Endothelial cell of umbilical vein (primary cell): Measurements from ENCODE around the gene VMP1. TPM values are rescaled to one million over a fixed set of nuclear protein-coding genes. Genes with fewer than 3 reads are reported as not detected.

Experiments
- BruUV-seq: library from RNA; stranded (reverse); fragments of 400-500 nt; replicated peaks from 2 replicates; lab custom pipeline; 2021; lab: Mats Ljungman, UMichigan
- CTCF ChIA-PET: fragments of 300-600, 350-600 bp; sonication (Branson Sonifier 250); formaldehyde crosslinking; loops from one replicate; lab custom pipeline; 2021; ENCODE audit warnings: antibody characterized with exemption, inconsistent platforms; lab: Charles Lee
- POLR2A ChIA-PET: fragments of 300-600, 350-600 bp; sonication (Branson Sonifier 250); formaldehyde crosslinking; loops from one replicate; lab custom pipeline; 2021; ENCODE audit warnings: antibody characterized with exemption, inconsistent platforms; lab: Charles Lee
- DNase-seq: peaks from one replicate; pipeline ENCODE4 v3.0.0-alpha.2; 2011; ENCODE audit warnings: low read depth, low spot score
- FAIRE-seq: peaks from 2 replicates; lab custom pipeline; 2011; peaks lifted over from hg19 to GRCh38; lab: Jason Lieb, UNC
- H2AFZ ChIP-seq: 2 replicates; pipeline ENCODE4 v1.6.0; 2012; ENCODE audit warnings: low read depth, low read length, control low read depth, inconsistent platforms
- H3K27ac ChIP-seq: 2 replicates; pipeline ENCODE4 v1.5.1; 2011; ENCODE audit warnings: low read depth, mild to moderate bottlenecking, control low read depth, low read length, moderate library complexity; ENCODE audit not compliant: insufficient read depth
- H3K27me3 ChIP-seq, 2 experiments: 2 replicates each; pipeline versions ENCODE4 v1.6.0 to v1.6.1; 2011; ENCODE audit warnings: low read length in 2 of 2, mixed read lengths in 1 of 2; ENCODE audit not compliant: control insufficient read depth in 2 of 2, insufficient read depth in 2 of 2
- H3K36me3 ChIP-seq, 2 experiments: 2 replicates in 1 of 2; 3 replicates in 1 of 2; pipeline ENCODE4 v1.5.1; 2011; ENCODE audit warnings: low read length in 2 of 2, mild to moderate bottlenecking in 1 of 2, moderate library complexity in 1 of 2; ENCODE audit not compliant: control insufficient read depth in 2 of 2, insufficient read depth in 2 of 2; ENCODE audit errors: extremely low read depth in 1 of 2
- H3K4me1 ChIP-seq: 3 replicates; pipeline ENCODE4 v1.5.1; 2011; ENCODE audit warnings: mild to moderate bottlenecking, low read length; ENCODE audit not compliant: control insufficient read depth, insufficient read depth; ENCODE audit errors: extremely low read depth
- H3K4me2 ChIP-seq: 2 replicates; pipeline ENCODE4 v1.6.1; 2011; ENCODE audit warnings: low read length, control low read depth, mixed read lengths; ENCODE audit not compliant: insufficient read depth
- H3K4me3 ChIP-seq, 3 experiments: fragments of 200-600 bp in 1 of 3; sonication (generic), shearing (Covaris generic) in 1 of 3; replicated peaks in 1 of 3; 2 replicates each; pipeline ENCODE4 v1.5.1; 2011 to 2016; ENCODE audit warnings: control low read depth in 3 of 3, low read length in 3 of 3, mild to moderate bottlenecking in 2 of 3, inconsistent platforms in 1 of 3, low read depth in 1 of 3, moderate library complexity in 1 of 3; ENCODE audit not compliant: insufficient read depth in 1 of 3
- H3K79me2 ChIP-seq: 2 replicates; pipeline ENCODE4 v1.6.0; 2012; ENCODE audit warnings: low read length, inconsistent platforms; ENCODE audit not compliant: control insufficient read depth, insufficient read depth
- H3K9ac ChIP-seq: replicated peaks from 2 replicates; pipeline ENCODE3; 2011; ENCODE audit warnings: low read length, control low read depth; ENCODE audit not compliant: insufficient read depth; ENCODE audit errors: extremely low read depth
- H3K9me1 ChIP-seq: replicated peaks from 3 replicates; pipeline ENCODE4 v1.6.0; 2011; ENCODE audit warnings: mild to moderate bottlenecking, low read length; ENCODE audit not compliant: control insufficient read depth, insufficient read depth; ENCODE audit errors: extremely low read depth
- H3K9me3 ChIP-seq: replicated peaks from 2 replicates; pipeline ENCODE4 v1.5.1; 2012; ENCODE audit warnings: low read length, inconsistent platforms; ENCODE audit not compliant: control insufficient read depth, insufficient read depth
- H4K20me1 ChIP-seq: replicated peaks from 2 replicates; pipeline ENCODE3; 2011; ENCODE audit warnings: mild to moderate bottlenecking, low read length; ENCODE audit not compliant: control insufficient read depth, insufficient read depth; ENCODE audit errors: extremely low read depth
- CTCF ChIP-seq, 2 donors: IDR thresholded peaks; 1 replicate in 1 of 2; 2 replicates in 1 of 2; pipeline ENCODE4 v1.5.1; 2011; ENCODE audit warnings: low read length in 2 of 2, mild to moderate bottlenecking in 2 of 2, moderate library complexity in 2 of 2, control low read depth in 1 of 2, inconsistent platforms in 1 of 2, low read depth in 1 of 2; ENCODE audit not compliant: insufficient read depth in 1 of 2; ENCODE audit errors: extremely low read depth in 1 of 2
- EZH2 ChIP-seq: IDR thresholded peaks from 2 replicates; pipeline ENCODE4 v1.6.1; 2012; ENCODE audit warnings: borderline replicate concordance, low read depth, mild to moderate bottlenecking, moderate library complexity, low read length, inconsistent platforms; ENCODE audit not compliant: severe bottlenecking
- FOS ChIP-seq: IDR thresholded peaks from 2 replicates; pipeline ENCODE4 v1.6.1; 2011; ENCODE audit warnings: mild to moderate bottlenecking, low read length, moderate library complexity, borderline replicate concordance; ENCODE audit not compliant: insufficient read depth
- GATA2 ChIP-seq: IDR thresholded peaks from 2 replicates; pipeline ENCODE4 v1.7.0; 2011; ENCODE audit warnings: low read depth, mild to moderate bottlenecking, moderate library complexity, mixed read lengths, low read length; ENCODE audit not compliant: insufficient read length, insufficient read depth
- JUN ChIP-seq: IDR thresholded peaks from 2 replicates; pipeline ENCODE4 v1.6.1; 2011; ENCODE audit warnings: borderline replicate concordance, low read depth; ENCODE audit not compliant: insufficient read length, insufficient read depth
- MYC ChIP-seq: IDR thresholded peaks from one replicate; pipeline ENCODE4 v1.6.1; 2011; ENCODE audit warnings: mild to moderate bottlenecking, low read depth, low read length
- POLR2A ChIP-seq: IDR thresholded peaks from 2 replicates; pipeline ENCODE4 v1.6.1; 2012; ENCODE audit warnings: low read depth, mild to moderate bottlenecking, control low read depth, low read length
- POLR2AphosphoS5 ChIP-seq: IDR thresholded peaks from 2 replicates; pipeline ENCODE4 v1.6.1; 2012; ENCODE audit warnings: low read depth, mild to moderate bottlenecking, control low read depth, low read length, moderate library complexity; ENCODE audit not compliant: insufficient read depth
- dilution Hi-C: fragments of 300-500 bp; cut with MboI; formaldehyde crosslinking; loops from one replicate; pipeline ENCODE4 v1.15.0; 2019; ENCODE audit warnings: low sequenced_read_pairs; ENCODE audit not compliant: extremely low pct_ligation_motif_present
- intact Hi-C: fragments of 100-400 bp; cut with micrococcal nuclease; formaldehyde crosslinking; loops from one replicate; pipeline ENCODE4 v1.10.0; 2022
- polyA plus RNA-seq, 4 experiments: library from polyadenylated mRNA; depleted of rRNA in 3 of 4; stranded (reverse) in 3 of 4; unstranded in 1 of 4; fragments of >200 nt; gene quantifications; 2 replicates each; pipeline versions ENCODE4 v1.2.1 to v1.2.3, GENCODE V29; 2011 to 2012; ENCODE audit warnings: missing spikeins in 1 of 4
- total RNA-seq: library from RNA; stranded (reverse); gene quantifications from 2 replicates; pipeline ENCODE4 v1.2.3, GENCODE V29; 2021
- TF ChIP-seq, protein P1 (sequence below): IDR thresholded peaks from 2 replicates; pipeline ENCODE4 v1.6.1; 2011; ENCODE audit not compliant: insufficient read depth, insufficient read length

Gene VMP1
- total and polyA plus RNA-seq, 2 donors (not counting 3 experiments of a cell fraction or from before 2014, with no cell fraction given): 138 to 270 TPM

DNA sequence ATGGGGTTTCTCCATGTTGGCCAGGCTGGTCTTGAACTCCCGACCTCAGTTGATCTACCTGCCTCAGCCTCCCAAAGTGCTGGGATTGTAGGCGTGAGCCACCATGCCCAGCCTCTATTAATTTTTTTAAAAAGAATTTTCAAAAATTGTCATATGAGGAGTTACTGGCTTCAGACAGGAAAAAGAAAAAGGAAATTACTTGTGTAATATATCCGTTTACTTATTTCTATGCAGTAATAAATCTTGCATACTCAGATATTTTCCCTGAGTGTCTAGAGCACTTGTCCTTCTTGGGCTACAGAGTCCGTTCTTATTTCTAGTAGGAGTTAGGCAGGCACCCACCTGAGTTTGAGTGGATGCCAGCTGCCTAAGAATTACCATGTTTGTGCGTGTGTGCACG is 85.8 kb downstream of the VMP1 start:
- peaks cover 27% of the 10 kb centered on the region for H3K4me1 ChIP-seq
- H4K20me1 ChIP-seq: no peaks in the 10 kb centered on the region
- H3K36me3 ChIP-seq: no peaks in the 10 kb centered on the region
- dilution Hi-C loops: no loop called here
- H2AFZ ChIP-seq: no peak overlapping the region
- no peak overlapping the region for H3K9ac ChIP-seq
- POLR2A ChIA-PET: interaction anchor here (0.8 to 1.3 kb wide), 2 partner anchors 23 to 39 kb away, joined by 5 read pairs; no protein-coding TSS in a partner anchor
- no peak overlapping the region for H3K4me3 ChIP-seq
- H3K9me3 ChIP-seq: no peaks in the 10 kb centered on the region
- BruUV-seq: no TSS peak
- H3K79me2 ChIP-seq: peaks cover 1% of the 10 kb centered on the region
- CTCF ChIA-PET: no interaction called here
- H3K4me2 ChIP-seq: no peak overlapping the region
- TF ChIP-seq, protein P1, sequence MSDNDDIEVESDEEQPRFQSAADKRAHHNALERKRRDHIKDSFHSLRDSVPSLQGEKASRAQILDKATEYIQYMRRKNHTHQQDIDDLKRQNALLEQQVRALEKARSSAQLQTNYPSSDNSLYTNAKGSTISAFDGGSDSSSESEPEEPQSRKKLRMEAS: no peak
- TF ChIP-seq EZH2 (no peak), POLR2A (no peak), POLR2AphosphoS5 (no peak), GATA2 (no peak), MYC (no peak), FOS (no peak), CTCF (IDR thresholded peaks at IDR 0.05; ENCODE audit: extremely low read depth in 1 of 2, insufficient read depth in 1 of 2, low read depth in 1 of 2, low read length in 2 of 2) (no peak), JUN (no peak)
- no peaks in the 10 kb centered on the region for H3K9me1 ChIP-seq
- FAIRE-seq (no peak), DNase-seq (no peak)
- no peak overlapping the region for H3K27ac ChIP-seq
- H3K27me3 ChIP-seq: no peaks in the 10 kb centered on the region
- intact Hi-C loops: no loop called here
